HL-60 (cell line): ENCODE data around the gene ATP2B1.
A peak's percentile ranks its signal among the peaks of the same experiment; 100 is the strongest.

Experiments
- DNase-seq, 2 experiments: peaks; one replicate each; pipeline ENCODE4 v3.0.0-alpha.2; 2010 to 2020; ENCODE audit warnings: low read depth in 1 of 2, low spot score in 1 of 2
- H3K27ac ChIP-seq: fragments of 250-450 bp; sonication (Bioruptor Pico); replicated peaks from 2 replicates; pipeline ENCODE4 v1.5.1; 2020; ENCODE audit warnings: mild to moderate bottlenecking, moderate library complexity
- H3K27me3 ChIP-seq: fragments of 250-450 bp; sonication (Bioruptor Pico); 2 replicates; pipeline ENCODE4 v1.5.1; 2021; ENCODE audit warnings: mild to moderate bottlenecking, moderate library complexity; ENCODE audit not compliant: insufficient read depth, poor library complexity, severe bottlenecking
- H3K4me3 ChIP-seq: replicated peaks from 2 replicates; pipeline ENCODE4 v1.5.1; 2011; ENCODE audit warnings: mild to moderate bottlenecking, control low read depth, low read length; ENCODE audit not compliant: insufficient read depth
- CTCF ChIP-seq: IDR thresholded peaks from one replicate; pipeline ENCODE4 v1.5.1; 2011; ENCODE audit warnings: low read length, control low read depth, inconsistent platforms; ENCODE audit not compliant: insufficient read depth
- GABPA ChIP-seq: IDR thresholded peaks from 2 replicates; pipeline ENCODE4 v1.6.1; 2012; ENCODE audit warnings: low read depth
- POLR2AphosphoS5 ChIP-seq: IDR thresholded peaks from 2 replicates; pipeline ENCODE4 v1.6.1; 2012; ENCODE audit warnings: low read depth
- REST ChIP-seq: IDR thresholded peaks from 2 replicates; pipeline ENCODE4 v1.6.1; 2012; ENCODE audit warnings: low read depth; ENCODE audit not compliant: insufficient replicate concordance
- SPI1 ChIP-seq: IDR thresholded peaks from 2 replicates; pipeline ENCODE4 v1.6.1; 2012; ENCODE audit warnings: low read depth, mild to moderate bottlenecking, borderline replicate concordance

Gene ATP2B1

DNA sequence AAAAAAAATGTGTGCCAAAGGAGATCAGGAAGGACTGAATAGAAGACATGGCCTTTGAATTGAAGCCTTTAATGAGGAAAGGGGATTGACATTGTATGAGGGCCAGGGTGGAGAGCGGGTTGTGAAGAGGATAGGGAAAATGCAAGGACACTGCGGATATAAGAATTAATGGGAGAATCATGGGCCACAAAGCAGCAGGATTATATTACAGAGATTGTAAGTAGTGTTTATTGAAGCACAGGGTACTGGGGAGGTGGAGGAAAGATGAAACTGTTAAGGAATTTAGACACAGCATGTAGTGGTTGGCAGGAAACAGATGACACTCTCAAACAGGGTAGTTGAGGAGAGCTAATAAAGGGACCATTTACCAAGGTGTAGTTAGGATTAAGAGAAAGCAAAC is 166.4 kb downstream of the ATP2B1 start:
- no peak for DNase-seq
- TF ChIP-seq CTCF (no peak), SPI1 (no peak), POLR2AphosphoS5 (no peak), REST (no peak), GABPA (no peak)
- no peak overlapping the region for H3K4me3 ChIP-seq
- H3K27me3 ChIP-seq, result no peaks in the 10 kb centered on the region
- H3K27ac ChIP-seq, result no peak overlapping the region

DNA sequence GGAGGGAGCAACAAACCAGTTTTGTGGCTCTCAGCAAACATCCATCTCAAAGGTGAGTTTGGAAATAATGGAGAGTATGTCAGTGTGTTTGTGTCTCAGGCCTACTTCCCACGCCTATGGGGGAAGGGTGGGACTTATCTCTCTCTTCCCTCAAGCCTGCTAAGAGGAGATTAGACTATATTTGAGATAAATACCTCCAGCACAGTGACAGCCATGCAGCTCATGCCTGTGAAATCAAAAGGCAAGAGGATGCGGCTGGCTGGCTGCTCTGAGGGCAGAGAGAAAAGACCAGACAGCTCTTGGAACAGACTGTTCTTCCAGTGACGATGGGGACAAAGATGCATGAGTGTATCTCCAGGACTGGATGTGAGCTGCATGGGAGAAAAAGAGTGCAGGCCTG is 168.1 kb downstream of the ATP2B1 start:
- no peak for DNase-seq
- TF ChIP-seq GABPA (no peak), POLR2AphosphoS5 (no peak), CTCF (no peak), REST (no peak), SPI1 (no peak)
- H3K4me3 ChIP-seq, result no peak overlapping the region

GRCh38 chr12:89539426-89540223 is 169.0 kb downstream of the ATP2B1 start:
- Histone ChIP-seq H3K4me3 (no peak overlapping the region), H3K27ac (no peak overlapping the region), H3K27me3 (no peaks in the 10 kb centered on the region)
- peak in 1 of 2 experiments; percentile 45 for DNase-seq
- TF ChIP-seq SPI1, result no peak

More for the DNA sequence above, 168.1 kb downstream of the ATP2B1 start:
- no peaks in the 10 kb centered on the region for H3K27me3 ChIP-seq
- H3K27ac ChIP-seq, result no peak overlapping the region

DNA sequence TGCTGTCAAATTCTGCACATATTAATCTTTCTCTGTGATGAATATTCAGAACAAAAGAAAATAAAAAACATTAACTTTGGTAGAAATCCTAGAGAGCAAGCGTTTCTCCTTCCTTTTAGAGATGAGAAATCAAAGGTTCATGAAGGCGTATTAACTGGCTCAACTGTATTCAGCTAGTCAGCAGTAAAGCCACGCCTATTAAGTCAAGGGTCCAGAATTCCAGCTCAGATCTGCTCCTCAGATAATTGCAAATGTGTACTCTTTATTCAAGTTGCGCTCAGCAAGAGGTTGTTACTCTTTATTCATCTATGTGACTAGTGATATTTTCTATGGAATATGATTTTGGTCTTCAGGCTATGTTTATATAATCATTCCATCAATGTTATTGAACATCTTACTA is 169.7 kb downstream of the ATP2B1 start:
- no peak overlapping the region for H3K4me3 ChIP-seq
- TF ChIP-seq GABPA (no peak), REST (no peak), CTCF (no peak), POLR2AphosphoS5 (no peak), SPI1 (no peak)
- H3K27ac ChIP-seq, result no peak overlapping the region
- DNase-seq, result no peak
- no peaks in the 10 kb centered on the region for H3K27me3 ChIP-seq
